Neural cell (in vitro differentiated cells): ENCODE results near the gene DCUN1D3.

Experiments used
- EZH2 ChIP-seq: fragments of 200-600, 300-800 bp; shearing (Covaris generic), sonication (generic); IDR thresholded peaks from 2 replicates; pipeline ENCODE4 v1.6.1; 2014; ENCODE audit warnings: antibody characterized with exemption, low read length, borderline replicate concordance, mild to moderate bottlenecking; ENCODE audit not compliant: insufficient read depth, poor library complexity, severe bottlenecking
- SMC3 ChIP-seq: fragments of 450-650 bp; conservative IDR thresholded peaks from 2 replicates; pipeline ENCODE4 v1.6.1; 2014; ENCODE audit warnings: antibody characterized with exemption, mild to moderate bottlenecking, moderate library complexity; ENCODE audit not compliant: poor library complexity
- TF ChIP-seq, protein P1 (sequence below): fragments of 450-650 bp; IDR thresholded peaks from 2 replicates; pipeline ENCODE4 v1.5.1; 2014; ENCODE audit warnings: antibody characterized with exemption, mild to moderate bottlenecking, moderate library complexity; ENCODE audit not compliant: poor library complexity, severe bottlenecking

DNA sequence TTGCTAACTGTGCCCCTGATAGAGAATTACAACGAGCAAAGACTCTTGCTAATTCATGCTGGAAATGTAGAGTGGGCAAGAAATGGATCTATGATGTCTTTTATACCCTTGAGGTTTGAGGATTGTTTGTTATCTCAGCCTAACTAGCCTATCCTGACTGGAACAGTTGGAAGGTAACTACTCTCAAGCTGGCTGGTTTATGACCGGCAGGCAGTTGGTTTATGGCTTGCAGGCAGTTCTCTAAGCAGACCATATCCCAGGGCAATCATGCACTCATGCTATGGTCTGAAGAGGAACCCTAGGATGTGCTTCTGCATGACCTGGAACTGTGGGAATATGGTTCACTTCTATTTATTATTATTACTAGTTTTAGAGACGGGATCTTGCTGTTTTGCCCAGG is 49.5 kb upstream of the DCUN1D3 start:
- TF ChIP-seq, protein P1, sequence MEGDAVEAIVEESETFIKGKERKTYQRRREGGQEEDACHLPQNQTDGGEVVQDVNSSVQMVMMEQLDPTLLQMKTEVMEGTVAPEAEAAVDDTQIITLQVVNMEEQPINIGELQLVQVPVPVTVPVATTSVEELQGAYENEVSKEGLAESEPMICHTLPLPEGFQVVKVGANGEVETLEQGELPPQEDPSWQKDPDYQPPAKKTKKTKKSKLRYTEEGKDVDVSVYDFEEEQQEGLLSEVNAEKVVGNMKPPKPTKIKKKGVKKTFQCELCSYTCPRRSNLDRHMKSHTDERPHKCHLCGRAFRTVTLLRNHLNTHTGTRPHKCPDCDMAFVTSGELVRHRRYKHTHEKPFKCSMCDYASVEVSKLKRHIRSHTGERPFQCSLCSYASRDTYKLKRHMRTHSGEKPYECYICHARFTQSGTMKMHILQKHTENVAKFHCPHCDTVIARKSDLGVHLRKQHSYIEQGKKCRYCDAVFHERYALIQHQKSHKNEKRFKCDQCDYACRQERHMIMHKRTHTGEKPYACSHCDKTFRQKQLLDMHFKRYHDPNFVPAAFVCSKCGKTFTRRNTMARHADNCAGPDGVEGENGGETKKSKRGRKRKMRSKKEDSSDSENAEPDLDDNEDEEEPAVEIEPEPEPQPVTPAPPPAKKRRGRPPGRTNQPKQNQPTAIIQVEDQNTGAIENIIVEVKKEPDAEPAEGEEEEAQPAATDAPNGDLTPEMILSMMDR, result no peak
- TF ChIP-seq EZH2 (no peak), SMC3 (no peak)
